Measurements from ENCODE around the gene USP2.

Gene USP2

DNA sequence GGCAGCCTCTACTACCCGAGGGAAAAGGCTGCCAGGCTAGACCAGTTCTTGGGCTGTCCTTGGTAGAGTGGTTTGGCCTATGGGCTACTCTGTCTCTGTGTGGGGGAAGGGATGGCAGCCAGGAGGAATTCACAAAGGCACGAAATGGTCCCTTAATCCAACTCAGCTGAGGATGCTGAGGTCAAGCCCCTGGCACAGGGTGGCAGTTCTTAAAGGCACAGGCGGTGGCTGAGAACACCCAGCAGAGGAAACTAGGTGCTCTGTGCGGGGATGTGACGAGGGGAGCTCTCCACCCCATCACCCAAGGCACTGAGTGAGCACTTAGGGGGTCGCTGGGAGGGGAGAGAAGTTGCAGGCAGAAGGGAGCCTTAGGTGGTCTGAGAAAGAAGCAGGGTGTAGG lies 34.9 kb downstream of the USP2 start, which contains the start of gene MFRP:
Gene MFRP, minus strand, starts transcription at position 101 of the 400 bp plus-strand sequence. CDS start 192 bp downstream, outside the sequence.
- H3K27ac ChIP-seq (ENCODE audit: low read length) = no peak within 1 kb of the TSS
- no peaks in the 10 kb centered on the region for H3K27me3 ChIP-seq (ENCODE audit: insufficient read depth, low read length, poor library complexity)
- no peaks in the 10 kb centered on the region for H3K36me3 ChIP-seq (ENCODE audit: insufficient read depth, low read length)
- no peak within 1 kb of the TSS for H3K4me3 ChIP-seq (ENCODE audit: low read depth in 1 of 2, low read length in 2 of 2)
- H3K79me2 ChIP-seq (ENCODE audit: insufficient read depth, low read length) = no peaks in the 10 kb centered on the region
- H3K9ac ChIP-seq (ENCODE audit: low read depth, low read length) = no peak within 1 kb of the TSS
- H3K4me2 ChIP-seq (ENCODE audit: insufficient read depth, low read length) = no peak within 1 kb of the TSS
- H3K4me1 ChIP-seq (ENCODE audit: insufficient read depth, low read length) = no peaks in the 10 kb centered on the region
- 0 out of 2 replicates have a peak, but pooled peaks cover 4% of the 10 kb centered on the region for H4K20me1 ChIP-seq (ENCODE audit: insufficient read depth, low read length)
- no peak within 1 kb of the TSS for H2AFZ ChIP-seq (ENCODE audit: low read depth, low read length)
- ATAC-seq (ENCODE audit: insufficient read depth, low read depth) = no peak
- no peak for DNase-seq
- no peaks in the 10 kb centered on the region for H3K9me3 ChIP-seq (ENCODE audit: insufficient read depth, low read length, severe bottlenecking)
- TF ChIP-seq, protein P1, sequence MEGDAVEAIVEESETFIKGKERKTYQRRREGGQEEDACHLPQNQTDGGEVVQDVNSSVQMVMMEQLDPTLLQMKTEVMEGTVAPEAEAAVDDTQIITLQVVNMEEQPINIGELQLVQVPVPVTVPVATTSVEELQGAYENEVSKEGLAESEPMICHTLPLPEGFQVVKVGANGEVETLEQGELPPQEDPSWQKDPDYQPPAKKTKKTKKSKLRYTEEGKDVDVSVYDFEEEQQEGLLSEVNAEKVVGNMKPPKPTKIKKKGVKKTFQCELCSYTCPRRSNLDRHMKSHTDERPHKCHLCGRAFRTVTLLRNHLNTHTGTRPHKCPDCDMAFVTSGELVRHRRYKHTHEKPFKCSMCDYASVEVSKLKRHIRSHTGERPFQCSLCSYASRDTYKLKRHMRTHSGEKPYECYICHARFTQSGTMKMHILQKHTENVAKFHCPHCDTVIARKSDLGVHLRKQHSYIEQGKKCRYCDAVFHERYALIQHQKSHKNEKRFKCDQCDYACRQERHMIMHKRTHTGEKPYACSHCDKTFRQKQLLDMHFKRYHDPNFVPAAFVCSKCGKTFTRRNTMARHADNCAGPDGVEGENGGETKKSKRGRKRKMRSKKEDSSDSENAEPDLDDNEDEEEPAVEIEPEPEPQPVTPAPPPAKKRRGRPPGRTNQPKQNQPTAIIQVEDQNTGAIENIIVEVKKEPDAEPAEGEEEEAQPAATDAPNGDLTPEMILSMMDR (IDR thresholded peaks at IDR 0.05; ENCODE audit: borderline replicate concordance, extremely low read depth, low read length, poor library complexity, severe bottlenecking) = no peak
- TF ChIP-seq EZH2 (IDR thresholded peaks at IDR 0.05; ENCODE audit: borderline replicate concordance, low read depth, low read length, severe bottlenecking) = no peak

DNA sequence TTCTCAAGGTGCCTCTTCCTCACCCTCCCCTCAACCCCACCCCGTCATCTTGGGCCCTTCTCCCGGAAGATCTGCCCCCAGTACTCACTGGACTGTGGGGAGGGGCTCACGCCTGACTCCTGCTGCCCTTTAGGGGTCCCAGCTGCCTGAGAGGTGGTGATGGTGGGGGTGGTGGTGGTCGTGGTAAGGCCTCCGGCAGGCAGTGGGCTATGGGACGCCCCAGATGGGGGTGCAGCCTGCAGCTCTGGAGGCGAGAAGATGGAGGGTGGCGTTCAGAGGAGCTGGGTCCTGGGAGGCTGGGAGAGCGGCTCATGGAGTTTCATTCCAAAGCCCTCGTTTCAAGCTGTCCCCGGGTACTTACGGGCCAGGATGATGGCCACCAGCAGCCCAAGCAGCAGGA lies 35.8 kb downstream of the USP2 start:
- H3K27ac ChIP-seq (ENCODE audit: low read length) = no peak overlapping the region
- TF ChIP-seq, protein P1 (IDR thresholded peaks at IDR 0.05; ENCODE audit: borderline replicate concordance, extremely low read depth, low read length, poor library complexity, severe bottlenecking) = no peak
- TF ChIP-seq EZH2 (IDR thresholded peaks at IDR 0.05; ENCODE audit: borderline replicate concordance, low read depth, low read length, severe bottlenecking) = no peak
- ATAC-seq (ENCODE audit: insufficient read depth, low read depth) (no peak), DNase-seq (no peak)
- H3K4me3 ChIP-seq (ENCODE audit: low read depth in 1 of 2, low read length in 2 of 2) = no peak overlapping the region
- no peaks in the 10 kb centered on the region for H3K79me2 ChIP-seq (ENCODE audit: insufficient read depth, low read length)
- H3K27me3 ChIP-seq (ENCODE audit: insufficient read depth, low read length, poor library complexity) = no peaks in the 10 kb centered on the region
- 0 out of 2 replicates have a peak, but pooled peaks cover 4% of the 10 kb centered on the region for H4K20me1 ChIP-seq (ENCODE audit: insufficient read depth, low read length)
- no peak overlapping the region for H2AFZ ChIP-seq (ENCODE audit: low read depth, low read length)
- no peak overlapping the region for H3K9ac ChIP-seq (ENCODE audit: low read depth, low read length)
- H3K4me1 ChIP-seq (ENCODE audit: insufficient read depth, low read length) = no peaks in the 10 kb centered on the region
- no peaks in the 10 kb centered on the region for H3K36me3 ChIP-seq (ENCODE audit: insufficient read depth, low read length)
- no peak overlapping the region for H3K4me2 ChIP-seq (ENCODE audit: insufficient read depth, low read length)
- no peaks in the 10 kb centered on the region for H3K9me3 ChIP-seq (ENCODE audit: insufficient read depth, low read length, severe bottlenecking)

DNA sequence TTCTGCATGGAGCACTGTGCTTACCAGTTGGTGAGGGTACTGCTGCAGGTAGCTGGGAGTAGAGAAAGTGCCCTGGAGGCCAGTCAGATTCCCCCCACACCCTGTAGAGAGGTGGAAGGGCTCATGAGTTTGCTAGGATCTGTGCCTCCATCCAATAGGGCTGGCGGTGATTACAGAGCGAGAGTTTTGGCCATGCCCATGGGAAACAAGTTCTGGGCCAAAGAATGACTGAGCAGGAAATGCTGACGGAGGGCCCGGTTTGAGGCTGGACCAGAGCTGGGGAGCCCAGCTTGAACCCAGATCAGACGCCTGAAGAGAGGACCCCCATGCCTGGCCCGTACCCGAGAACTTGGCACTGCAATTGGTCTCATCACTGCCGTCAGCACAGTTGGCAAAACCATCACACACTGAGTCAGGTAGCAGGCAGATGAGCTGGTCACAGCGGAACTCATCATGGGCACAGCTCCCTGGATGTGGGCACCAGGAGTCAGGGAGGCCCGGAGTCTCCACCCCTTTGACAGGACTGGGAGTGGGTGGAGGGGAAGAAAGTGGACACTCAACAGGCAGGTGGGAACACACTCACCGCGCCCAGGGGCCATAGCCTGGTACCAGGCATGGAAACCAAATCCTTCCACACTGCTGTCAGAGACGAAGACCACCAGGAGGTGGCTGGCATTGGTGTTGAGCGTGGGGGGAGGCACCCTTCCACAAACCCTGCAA lies 37.0 kb downstream of the USP2 start:
- Histone ChIP-seq H3K79me2 (ENCODE audit: insufficient read depth, low read length) (no peaks in the 10 kb centered on the region), H4K20me1 (ENCODE audit: insufficient read depth, low read length) (peaks cover 4% of the 10 kb centered on the region; the same call in 1 of the 2 replicates), H3K4me2 (ENCODE audit: insufficient read depth, low read length) (no peak overlapping the region), H3K9ac (ENCODE audit: low read depth, low read length) (no peak overlapping the region), H3K27ac (ENCODE audit: low read length) (no peak overlapping the region), H3K9me3 (ENCODE audit: insufficient read depth, low read length, severe bottlenecking) (no peaks in the 10 kb centered on the region), H3K4me3 (ENCODE audit: low read depth in 1 of 2, low read length in 2 of 2) (no peak overlapping the region), H3K36me3 (ENCODE audit: insufficient read depth, low read length) (no peaks in the 10 kb centered on the region), H2AFZ (ENCODE audit: low read depth, low read length) (no peak overlapping the region), H3K27me3 (ENCODE audit: insufficient read depth, low read length, poor library complexity) (no peaks in the 10 kb centered on the region), H3K4me1 (ENCODE audit: insufficient read depth, low read length) (no peaks in the 10 kb centered on the region)
- ATAC-seq (ENCODE audit: insufficient read depth, low read depth) = no peak
- no peak for DNase-seq
- TF ChIP-seq, protein P1 (IDR thresholded peaks at IDR 0.05; ENCODE audit: borderline replicate concordance, extremely low read depth, low read length, poor library complexity, severe bottlenecking) = no peak
- no peak for TF ChIP-seq EZH2 (IDR thresholded peaks at IDR 0.05; ENCODE audit: borderline replicate concordance, low read depth, low read length, severe bottlenecking)
